Activated CD4-positive, alpha-beta T cell treated with anti-CD3 and anti-CD28 coated beads, Interleukin-2, amount 10 ng/mL, durations not matched to agents 7 days and 5 days (primary cell): ENCODE measurements around the gene NEU1. TPM values are rescaled to one million over a fixed set of nuclear protein-coding genes. Genes with fewer than 3 reads are reported as not detected.
"Not testable (repeated sequence)": the region's sequence is repeated elsewhere in the genome, so short reads cannot be mapped to it uniquely, and the experiment has no call there.

Source experiments
- CTCF ChIA-PET: fragments of 350-600 bp; sonication (Branson Sonifier 250); formaldehyde crosslinking; loops from one replicate; lab custom pipeline; 2021; ENCODE audit warnings: antibody characterized with exemption; lab: Charles Lee
- POLR2A ChIA-PET: fragments of 350-600 bp; sonication (Branson Sonifier 250); formaldehyde crosslinking; loops from one replicate; lab custom pipeline; 2021; ENCODE audit warnings: antibody characterized with exemption; lab: Charles Lee
- DNase-seq: peaks from one replicate; pipeline ENCODE4 v3.0.0-alpha.2; 2020
- H3K27ac Mint-ChIP-seq: one replicate; pipeline ENCODE4 v1.8.0; 2021; ENCODE audit warnings: mild to moderate bottlenecking, moderate library complexity, mixed read lengths
- H3K27me3 Mint-ChIP-seq: one replicate; pipeline ENCODE4 v1.8.0; 2021; ENCODE audit warnings: mixed read lengths
- H3K36me3 Mint-ChIP-seq: one replicate; pipeline ENCODE4 v1.8.0; 2021; ENCODE audit warnings: low read depth, mixed read lengths
- H3K4me1 Mint-ChIP-seq: one replicate; pipeline ENCODE4 v1.8.0; 2021; ENCODE audit warnings: mixed read lengths
- H3K4me3 Mint-ChIP-seq: one replicate; pipeline ENCODE4 v1.8.0; 2021; ENCODE audit warnings: mild to moderate bottlenecking, moderate library complexity, mixed read lengths
- H3K9me3 Mint-ChIP-seq: one replicate; pipeline ENCODE4 v1.8.0; 2021; ENCODE audit warnings: mixed read lengths
- total RNA-seq, 2 experiments: library from RNA; stranded (reverse); gene quantifications; one replicate each; pipeline ENCODE4 v1.2.3, GENCODE V29; 2021

NEU1 gene
- total RNA-seq, 2 experiments from 2014 or later: 16.7 to 17.0 TPM

DNA sequence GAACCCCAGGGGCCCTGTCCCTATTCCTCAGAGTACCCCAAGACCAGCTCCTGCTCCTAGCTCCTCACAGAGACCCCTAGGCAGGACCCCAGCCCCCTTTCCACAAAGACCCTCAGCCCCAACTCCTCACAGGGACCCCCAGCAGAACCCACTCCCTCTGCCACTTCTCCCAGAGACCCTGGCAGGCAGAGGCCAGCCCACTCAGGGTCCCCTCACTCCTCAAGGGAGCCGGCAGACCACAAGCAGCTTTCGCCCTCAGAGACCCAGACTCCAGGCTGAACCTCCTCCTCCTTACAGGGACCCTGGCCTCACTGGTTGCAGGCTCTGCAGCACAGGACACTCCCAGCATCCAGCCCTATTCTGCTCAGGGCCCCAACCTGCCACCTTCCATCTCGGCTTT is 15.6 kb upstream of the NEU1 start:
- no peak for DNase-seq
- Mint-ChIP-seq H3K27me3 (no peaks in the 10 kb centered on the region), H3K36me3 (peaks cover 21% of the 10 kb centered on the region), H3K27ac (peak overlapping the region; percentile 25), H3K4me3 (no peak overlapping the region), H3K4me1 (peaks cover 2% of the 10 kb centered on the region), H3K9me3 (no peaks in the 10 kb centered on the region)
- CTCF ChIA-PET: no interaction called here
- POLR2A ChIA-PET: no interaction called here

DNA sequence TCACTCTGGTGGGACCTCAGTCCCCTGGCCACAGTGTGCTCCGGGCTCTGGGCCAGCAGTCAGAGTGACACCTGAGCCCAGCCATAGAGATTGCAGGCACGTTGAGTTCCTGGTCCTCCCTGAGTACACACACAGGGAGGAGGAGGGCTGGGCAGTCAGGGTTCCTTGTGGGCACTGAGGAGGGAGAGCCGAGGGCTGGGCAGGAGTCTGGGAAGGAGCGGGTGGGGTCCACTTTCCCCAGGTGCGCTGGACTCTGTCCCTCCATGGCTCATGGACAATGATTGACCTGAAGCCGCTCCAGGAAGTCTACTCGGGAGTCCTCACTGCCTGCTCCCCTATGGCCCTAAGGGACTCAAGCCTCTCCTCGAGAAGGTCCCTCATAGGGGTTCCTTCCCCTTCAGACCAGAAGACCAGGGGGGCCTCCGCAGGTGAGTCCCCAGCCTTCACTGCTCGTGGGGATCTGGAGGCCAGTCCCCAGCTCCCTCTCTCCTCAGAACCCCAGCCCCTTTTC is 15.1 kb upstream of the NEU1 start:
- Mint-ChIP-seq H3K27ac (no peak overlapping the region), H3K36me3 (peaks cover 20% of the 10 kb centered on the region), H3K4me3 (no peak overlapping the region), H3K4me1 (peaks cover 2% of the 10 kb centered on the region), H3K9me3 (no peaks in the 10 kb centered on the region), H3K27me3 (no peaks in the 10 kb centered on the region)
- ChIA-PET CTCF (no interaction called here), POLR2A (no interaction called here)
- DNase-seq: no peak

GRCh38 chr6:31877125-31877650 is 14.6 kb upstream of the NEU1 start:
- H3K36me3 Mint-ChIP-seq: peaks cover 16% of the 10 kb centered on the region
- H3K4me3 Mint-ChIP-seq: no peak overlapping the region
- no peaks in the 10 kb centered on the region for H3K9me3 Mint-ChIP-seq
- POLR2A ChIA-PET: no interaction called here
- no peak overlapping the region for H3K27ac Mint-ChIP-seq
- H3K4me1 Mint-ChIP-seq: peaks cover 2% of the 10 kb centered on the region
- H3K27me3 Mint-ChIP-seq: no peaks in the 10 kb centered on the region
- no peak for DNase-seq
- CTCF ChIA-PET: interaction anchor here (1.5 kb wide), 1 partner anchor 12 kb away, joined by 4 read pairs; no protein-coding TSS in a partner anchor

- no peak for DNase-seq
These were observed 13.7 kb upstream of the NEU1 start for GRCh38 chr6:31876357-31876756.

DNA sequence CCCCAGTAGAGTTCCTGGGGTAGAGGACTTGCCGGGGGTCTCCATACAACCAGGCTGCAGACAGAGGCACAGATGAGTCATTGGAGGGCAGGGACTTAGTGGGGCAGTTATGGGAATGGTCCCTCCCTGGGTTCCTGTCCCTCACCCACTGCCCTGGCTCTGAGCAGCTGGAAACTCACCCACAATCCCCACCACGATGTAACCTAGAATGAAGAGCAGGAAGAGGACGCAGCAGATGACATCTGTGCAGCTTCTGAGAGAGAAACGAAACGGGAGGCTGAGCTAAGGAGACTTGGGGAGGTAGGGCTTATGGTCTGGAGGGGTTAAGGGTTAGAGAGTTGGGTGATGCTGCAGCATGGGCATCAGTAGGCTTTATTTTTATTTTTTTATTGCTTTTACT is 13.3 kb upstream of the NEU1 start:
- Mint-ChIP-seq H3K27me3 (peaks cover 3% of the 10 kb centered on the region), H3K4me1 (peaks cover 10% of the 10 kb centered on the region), H3K4me3 (no peak overlapping the region), H3K27ac (no peak overlapping the region), H3K36me3 (peaks cover 6% of the 10 kb centered on the region), H3K9me3 (no peaks in the 10 kb centered on the region)
- CTCF ChIA-PET: interaction anchor here (0.7 to 1.5 kb wide), 5 partner anchors 10 to 330 kb away, joined by 3 to 6 read pairs (median 4); partner anchors contain the start of genes ATP6V1G2 and EHMT2
- POLR2A ChIA-PET: no interaction called here
- DNase-seq: no peak

More at GRCh38 chr6:31876357-31876756, 13.7 kb upstream of the NEU1 start:
- Mint-ChIP-seq H3K27ac (no peak overlapping the region), H3K4me1 (peaks cover 5% of the 10 kb centered on the region), H3K27me3 (peaks cover 3% of the 10 kb centered on the region), H3K36me3 (peaks cover 11% of the 10 kb centered on the region), H3K9me3 (no peaks in the 10 kb centered on the region), H3K4me3 (no peak overlapping the region)
- POLR2A ChIA-PET: no interaction called here
- CTCF ChIA-PET: interaction anchor here (0.7 to 1.5 kb wide), 3 partner anchors 11 to 330 kb away, joined by 3 to 4 read pairs (median 4); partner anchors contain the start of gene ATP6V1G2

- H3K36me3 Mint-ChIP-seq: peaks cover 5% of the 10 kb centered on the region
- H3K27me3 Mint-ChIP-seq: peaks cover 3% of the 10 kb centered on the region
- no peak overlapping the region for H3K4me3 Mint-ChIP-seq
- DNase-seq: no peak
- no peak overlapping the region for H3K27ac Mint-ChIP-seq
- POLR2A ChIA-PET: no interaction called here
- H3K4me1 Mint-ChIP-seq: peaks cover 10% of the 10 kb centered on the region
- CTCF ChIA-PET: interaction anchor here (1.0 to 1.4 kb wide), 3 partner anchors 23 to 329 kb away, joined by 3 to 6 read pairs (median 4); partner anchors contain the start of genes ATP6V1G2 and EHMT2
- H3K9me3 Mint-ChIP-seq: no peaks in the 10 kb centered on the region
These were observed 12.4 kb upstream of the NEU1 start for GRCh38 chr6:31874836-31875572.

GRCh38 chr6:31874084-31874670 is 11.6 kb upstream of the NEU1 start:
- no peak overlapping the region for H3K27ac Mint-ChIP-seq
- no peaks in the 10 kb centered on the region for H3K9me3 Mint-ChIP-seq
- H3K4me1 Mint-ChIP-seq: peaks cover 10% of the 10 kb centered on the region
- no peaks in the 10 kb centered on the region for H3K36me3 Mint-ChIP-seq
- H3K27me3 Mint-ChIP-seq: peaks cover 3% of the 10 kb centered on the region
- DNase-seq: no peak
- ChIA-PET CTCF (interaction anchor here (1.1 kb wide), 1 partner anchor 195 kb away, joined by 3 read pairs; no protein-coding TSS in a partner anchor), POLR2A (no interaction called here)
- H3K4me3 Mint-ChIP-seq: no peak overlapping the region

GRCh38 chr6:31871046-31871659 is 8.5 kb upstream of the NEU1 start:
- ChIA-PET CTCF (interaction anchor here (1.3 kb wide), 1 partner anchor 50 kb away, joined by 6 read pairs; no protein-coding TSS in a partner anchor), POLR2A (no interaction called here)
- Mint-ChIP-seq H3K36me3 (no peaks in the 10 kb centered on the region), H3K27me3 (peaks cover 3% of the 10 kb centered on the region), H3K9me3 (no peaks in the 10 kb centered on the region), H3K4me3 (no peak overlapping the region), H3K27ac (no peak overlapping the region), H3K4me1 (peaks cover 10% of the 10 kb centered on the region)
- DNase-seq: no peak

DNA sequence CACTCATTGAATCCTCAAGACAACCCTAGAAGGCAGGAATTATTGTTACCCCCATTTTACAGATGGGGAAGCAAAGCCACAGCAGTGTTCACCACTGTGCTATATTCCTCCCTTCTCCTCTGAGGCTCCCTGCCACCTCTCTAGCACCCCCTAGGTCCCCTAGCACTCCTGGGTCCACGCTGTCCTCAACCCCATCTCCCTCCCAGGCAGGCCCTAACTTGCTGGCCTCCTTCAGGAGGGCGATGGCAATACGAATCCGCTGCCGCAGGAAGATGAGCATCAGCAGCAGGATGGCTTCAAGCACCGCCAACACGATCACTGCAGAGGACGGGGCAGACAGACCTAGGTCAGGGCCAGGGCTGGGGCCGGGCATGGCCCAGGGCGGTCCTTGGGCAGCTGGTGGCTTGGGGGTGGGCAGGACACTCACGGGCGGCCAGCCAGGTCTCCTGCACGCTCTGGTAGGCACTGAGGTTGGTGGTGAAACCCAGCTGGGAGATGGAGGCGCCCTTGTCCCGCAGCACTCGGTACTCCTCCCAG is 7.8 kb upstream of the NEU1 start:
- Mint-ChIP-seq H3K36me3 (no peaks in the 10 kb centered on the region), H3K27ac (no peak overlapping the region), H3K9me3 (no peaks in the 10 kb centered on the region), H3K4me3 (no peak overlapping the region), H3K4me1 (peaks cover 8% of the 10 kb centered on the region), H3K27me3 (peaks cover 3% of the 10 kb centered on the region)
- CTCF ChIA-PET: interaction anchor here (1.3 kb wide), 1 partner anchor 49 kb away, joined by 6 read pairs; no protein-coding TSS in a partner anchor
- POLR2A ChIA-PET: no interaction called here
- no peak for DNase-seq

GRCh38 chr6:31869343-31869742 is 6.7 kb upstream of the NEU1 start:
- CTCF ChIA-PET: interaction anchor here (0.7 to 1.0 kb wide), 2 partner anchors 13 to 957 kb away, joined by 3 to 5 read pairs; no protein-coding TSS in a partner anchor
- no peak overlapping the region for H3K4me3 Mint-ChIP-seq
- no peaks in the 10 kb centered on the region for H3K9me3 Mint-ChIP-seq
- peaks cover 3% of the 10 kb centered on the region for H3K27me3 Mint-ChIP-seq
- POLR2A ChIA-PET: no interaction called here
- peaks cover 12% of the 10 kb centered on the region for H3K4me1 Mint-ChIP-seq
- H3K36me3 Mint-ChIP-seq: no peaks in the 10 kb centered on the region
- no peak for DNase-seq
- H3K27ac Mint-ChIP-seq: no peak overlapping the region

GRCh38 chr6:31868658-31868971 is 6.0 kb upstream of the NEU1 start:
- DNase-seq, POLR2A ChIA-PET, H3K27ac Mint-ChIP-seq, H3K9me3 Mint-ChIP-seq, H3K4me3 Mint-ChIP-seq, H3K36me3 Mint-ChIP-seq, H3K27me3 Mint-ChIP-seq: not testable (repeated sequence)
- CTCF ChIA-PET: interaction anchor here (0.6 to 1.0 kb wide), 3 partner anchors 12 to 61 kb away, joined by 5 to 7 read pairs (median 5); partner anchors contain the start of gene HSPA1B
- H3K4me1 Mint-ChIP-seq: peaks cover 19% of the 10 kb centered on the region
